ENCODE data around the gene ARID2. TPM values are rescaled to one million over a fixed set of nuclear protein-coding genes. Genes with fewer than 3 reads are reported as not detected.

ARID2 gene
- total RNA-seq (2012; rRNA removed): 10.9 and 13.3 TPM in 2 replicates

GRCh38 chr12:45729233-45730083 lies at the start of gene ARID2:
Gene ARID2 (plus strand): TSS chr12:45729706. CDS start chr12:45729837, 131 bp downstream.
- Histone ChIP-seq H3K27me3 (ENCODE audit: control insufficient read depth, insufficient read depth, low read length) (no peaks in the 10 kb centered on the region), H3K4me1 (ENCODE audit: control insufficient read depth, insufficient read depth, low read length) (peaks cover 20% of the 10 kb centered on the region), H3K4me3 (ENCODE audit: low read length) (peak within 1 kb of the TSS; percentile 87), H3K9me3 (replicated peaks; ENCODE audit: low read length) (no peaks in the 10 kb centered on the region), H3K9ac (ENCODE audit: low read depth, low read length) (peak within 1 kb of the TSS; percentile 95), H3K36me3 (ENCODE audit: insufficient read depth, low read length) (no peaks in the 10 kb centered on the region), H3K4me2 (ENCODE audit: low read length) (peak within 1 kb of the TSS; percentile 89)

- H3K9me3 ChIP-seq (replicated peaks; ENCODE audit: low read length): no peaks in the 10 kb centered on the region
- no peaks in the 10 kb centered on the region for H3K4me1 ChIP-seq (ENCODE audit: control insufficient read depth, insufficient read depth, low read length)
- H3K9ac ChIP-seq (ENCODE audit: low read depth, low read length): no peak overlapping the region
- H3K4me3 ChIP-seq (ENCODE audit: low read length): no peak overlapping the region
- no peaks in the 10 kb centered on the region for H3K36me3 ChIP-seq (ENCODE audit: insufficient read depth, low read length)
- H3K27me3 ChIP-seq (ENCODE audit: control insufficient read depth, insufficient read depth, low read length): no peaks in the 10 kb centered on the region
- H3K4me2 ChIP-seq (ENCODE audit: low read length): no peak overlapping the region
Measured at GRCh38 chr12:45680362-45680761, 49.1 kb upstream of the ARID2 start.

GRCh38 chr12:45681465-45681864 lies 48.0 kb upstream of the ARID2 start:
- Histone ChIP-seq H3K9me3 (replicated peaks; ENCODE audit: low read length) (no peaks in the 10 kb centered on the region), H3K4me2 (ENCODE audit: low read length) (no peak overlapping the region), H3K4me3 (ENCODE audit: low read length) (no peak overlapping the region), H3K4me1 (ENCODE audit: control insufficient read depth, insufficient read depth, low read length) (no peaks in the 10 kb centered on the region), H3K27me3 (ENCODE audit: control insufficient read depth, insufficient read depth, low read length) (no peaks in the 10 kb centered on the region), H3K9ac (ENCODE audit: low read depth, low read length) (no peak overlapping the region), H3K36me3 (ENCODE audit: insufficient read depth, low read length) (no peaks in the 10 kb centered on the region)

GRCh38 chr12:45685680-45686079 lies 43.8 kb upstream of the ARID2 start:
- Histone ChIP-seq H3K9me3 (replicated peaks; ENCODE audit: low read length) (no peaks in the 10 kb centered on the region), H3K4me1 (ENCODE audit: control insufficient read depth, insufficient read depth, low read length) (no peaks in the 10 kb centered on the region), H3K9ac (ENCODE audit: low read depth, low read length) (no peak overlapping the region), H3K27me3 (ENCODE audit: control insufficient read depth, insufficient read depth, low read length) (no peaks in the 10 kb centered on the region), H3K4me2 (ENCODE audit: low read length) (no peak overlapping the region), H3K4me3 (ENCODE audit: low read length) (no peak overlapping the region), H3K36me3 (ENCODE audit: insufficient read depth, low read length) (no peaks in the 10 kb centered on the region)

GRCh38 chr12:45687081-45688015 lies 42.2 kb upstream of the ARID2 start:
- Histone ChIP-seq H3K9me3 (replicated peaks; ENCODE audit: low read length) (no peaks in the 10 kb centered on the region), H3K9ac (ENCODE audit: low read depth, low read length) (no peak overlapping the region), H3K27me3 (ENCODE audit: control insufficient read depth, insufficient read depth, low read length) (no peaks in the 10 kb centered on the region), H3K4me1 (ENCODE audit: control insufficient read depth, insufficient read depth, low read length) (no peaks in the 10 kb centered on the region), H3K36me3 (ENCODE audit: insufficient read depth, low read length) (no peaks in the 10 kb centered on the region), H3K4me3 (ENCODE audit: low read length) (no peak overlapping the region), H3K4me2 (ENCODE audit: low read length) (no peak overlapping the region)

- Histone ChIP-seq H3K9ac (ENCODE audit: low read depth, low read length) (no peak overlapping the region), H3K4me3 (ENCODE audit: low read length) (no peak overlapping the region), H3K36me3 (ENCODE audit: insufficient read depth, low read length) (no peaks in the 10 kb centered on the region), H3K9me3 (replicated peaks; ENCODE audit: low read length) (no peaks in the 10 kb centered on the region), H3K27me3 (ENCODE audit: control insufficient read depth, insufficient read depth, low read length) (no peaks in the 10 kb centered on the region), H3K4me1 (ENCODE audit: control insufficient read depth, insufficient read depth, low read length) (no peaks in the 10 kb centered on the region), H3K4me2 (ENCODE audit: low read length) (no peak overlapping the region)
Measured at GRCh38 chr12:45688183-45688582, 41.3 kb upstream of the ARID2 start.

- Histone ChIP-seq H3K9ac (ENCODE audit: low read depth, low read length) (no peak overlapping the region), H3K27me3 (ENCODE audit: control insufficient read depth, insufficient read depth, low read length) (no peaks in the 10 kb centered on the region), H3K9me3 (replicated peaks; ENCODE audit: low read length) (no peaks in the 10 kb centered on the region), H3K36me3 (ENCODE audit: insufficient read depth, low read length) (no peaks in the 10 kb centered on the region), H3K4me2 (ENCODE audit: low read length) (no peak overlapping the region), H3K4me1 (ENCODE audit: control insufficient read depth, insufficient read depth, low read length) (no peaks in the 10 kb centered on the region), H3K4me3 (ENCODE audit: low read length) (no peak overlapping the region)
Measured at GRCh38 chr12:45695035-45695434, 34.5 kb upstream of the ARID2 start.

- no peaks in the 10 kb centered on the region for H3K4me1 ChIP-seq (ENCODE audit: control insufficient read depth, insufficient read depth, low read length)
- H3K4me2 ChIP-seq (ENCODE audit: low read length): no peak overlapping the region
- H3K27me3 ChIP-seq (ENCODE audit: control insufficient read depth, insufficient read depth, low read length): no peaks in the 10 kb centered on the region
- no peaks in the 10 kb centered on the region for H3K36me3 ChIP-seq (ENCODE audit: insufficient read depth, low read length)
- H3K9ac ChIP-seq (ENCODE audit: low read depth, low read length): no peak overlapping the region
- no peak overlapping the region for H3K4me3 ChIP-seq (ENCODE audit: low read length)
- H3K9me3 ChIP-seq (replicated peaks; ENCODE audit: low read length): no peaks in the 10 kb centered on the region
Measured at GRCh38 chr12:45695606-45696005, 33.9 kb upstream of the ARID2 start.

- no peaks in the 10 kb centered on the region for H3K27me3 ChIP-seq (ENCODE audit: control insufficient read depth, insufficient read depth, low read length)
- no peaks in the 10 kb centered on the region for H3K4me1 ChIP-seq (ENCODE audit: control insufficient read depth, insufficient read depth, low read length)
- H3K9me3 ChIP-seq (replicated peaks; ENCODE audit: low read length): no peaks in the 10 kb centered on the region
- H3K9ac ChIP-seq (ENCODE audit: low read depth, low read length): no peak overlapping the region
- H3K4me3 ChIP-seq (ENCODE audit: low read length): no peak overlapping the region
- no peaks in the 10 kb centered on the region for H3K36me3 ChIP-seq (ENCODE audit: insufficient read depth, low read length)
- H3K4me2 ChIP-seq (ENCODE audit: low read length): no peak overlapping the region
Measured at GRCh38 chr12:45696049-45696448, 33.5 kb upstream of the ARID2 start.

- Histone ChIP-seq H3K4me1 (ENCODE audit: control insufficient read depth, insufficient read depth, low read length) (no peaks in the 10 kb centered on the region), H3K4me2 (ENCODE audit: low read length) (no peak overlapping the region), H3K4me3 (ENCODE audit: low read length) (no peak overlapping the region), H3K36me3 (ENCODE audit: insufficient read depth, low read length) (no peaks in the 10 kb centered on the region), H3K9ac (ENCODE audit: low read depth, low read length) (no peak overlapping the region), H3K9me3 (replicated peaks; ENCODE audit: low read length) (no peaks in the 10 kb centered on the region), H3K27me3 (ENCODE audit: control insufficient read depth, insufficient read depth, low read length) (no peaks in the 10 kb centered on the region)
Measured at GRCh38 chr12:45697371-45697770, 32.1 kb upstream of the ARID2 start.

- Histone ChIP-seq H3K4me2 (ENCODE audit: low read length) (no peak overlapping the region), H3K9me3 (replicated peaks; ENCODE audit: low read length) (no peaks in the 10 kb centered on the region), H3K36me3 (ENCODE audit: insufficient read depth, low read length) (no peaks in the 10 kb centered on the region), H3K9ac (ENCODE audit: low read depth, low read length) (no peak overlapping the region), H3K4me3 (ENCODE audit: low read length) (no peak overlapping the region), H3K4me1 (ENCODE audit: control insufficient read depth, insufficient read depth, low read length) (peaks cover 4% of the 10 kb centered on the region), H3K27me3 (ENCODE audit: control insufficient read depth, insufficient read depth, low read length) (no peaks in the 10 kb centered on the region)
Measured at GRCh38 chr12:45701296-45701695, 28.2 kb upstream of the ARID2 start.

Measured in skeletal muscle satellite cell (primary cell).